AG08396 (cell line): ENCODE measurements around the gene TANGO2.

ENCODE experiments used
- DNase-seq: peaks from one replicate; pipeline ENCODE4 v3.0.0; 2012; ENCODE audit warnings: low spot score, mixed read lengths

TANGO2 gene

DNA sequence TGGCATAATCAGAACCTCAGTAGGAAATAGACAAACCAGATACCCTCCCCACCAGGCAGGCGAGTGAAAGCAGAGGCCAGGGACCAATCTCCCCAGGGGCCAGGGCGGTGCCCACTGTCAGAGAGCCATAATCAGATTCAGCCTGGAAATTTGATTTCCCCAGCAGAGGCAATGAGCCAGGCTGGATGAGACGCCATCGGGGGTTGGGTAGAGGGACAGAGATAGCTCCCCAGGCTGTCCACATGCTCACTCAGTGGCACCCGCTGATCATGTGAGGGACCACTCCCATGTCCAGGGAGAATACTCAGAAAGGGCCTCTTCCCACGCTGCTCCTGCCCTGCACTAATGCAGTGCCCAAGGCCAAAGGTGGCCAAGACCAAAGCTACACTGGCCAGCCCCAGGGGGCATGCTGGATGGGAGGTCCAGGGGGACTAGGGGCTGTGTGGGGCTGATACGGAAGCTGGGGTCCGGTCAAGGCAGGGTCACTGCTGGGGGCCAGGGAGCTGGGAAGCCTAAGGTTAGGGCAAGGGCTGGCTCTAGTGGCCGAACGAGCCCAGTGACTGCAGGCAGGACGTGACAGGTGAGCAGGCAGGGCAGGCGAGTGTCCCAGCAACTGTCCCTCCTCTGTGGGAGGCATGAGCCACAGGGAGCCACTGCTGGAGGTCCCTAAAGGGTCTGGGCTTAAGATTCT, 24.1 kb upstream of the TANGO2 start:
- no peak for DNase-seq

DNA sequence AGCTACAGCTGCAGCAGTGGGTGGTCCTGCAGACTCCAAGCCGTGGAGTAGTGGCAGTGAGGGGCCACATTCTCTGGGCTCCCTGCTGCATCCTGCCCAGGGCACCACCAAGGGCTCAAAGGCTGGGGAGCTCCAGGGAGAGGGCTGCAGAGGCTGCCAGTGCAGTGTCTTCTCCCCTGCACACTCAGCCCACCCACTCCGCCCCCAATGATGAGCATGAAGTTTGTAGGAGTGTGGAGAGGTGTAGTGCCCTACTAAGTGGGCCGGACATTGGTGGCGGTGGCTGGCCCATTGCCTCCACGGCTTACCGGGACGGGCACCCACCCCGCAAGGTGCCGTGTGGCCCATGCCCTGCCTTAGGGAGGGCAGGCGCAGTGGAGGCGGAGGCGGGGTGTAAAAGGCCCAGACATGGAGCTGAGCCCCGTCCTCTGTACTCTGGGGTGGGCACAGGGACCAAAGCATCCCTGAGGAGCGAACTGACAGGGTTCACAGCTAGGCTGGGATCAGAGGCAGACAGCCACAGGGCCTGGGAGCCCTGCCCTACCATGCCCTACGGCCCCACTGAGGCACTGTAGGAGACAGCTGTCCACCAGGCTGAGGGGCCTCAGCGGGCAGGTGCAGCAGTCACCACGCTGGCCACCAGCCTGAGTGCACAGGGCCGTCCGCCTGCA, 23.2 kb upstream of the TANGO2 start:
- no peak for DNase-seq

DNA sequence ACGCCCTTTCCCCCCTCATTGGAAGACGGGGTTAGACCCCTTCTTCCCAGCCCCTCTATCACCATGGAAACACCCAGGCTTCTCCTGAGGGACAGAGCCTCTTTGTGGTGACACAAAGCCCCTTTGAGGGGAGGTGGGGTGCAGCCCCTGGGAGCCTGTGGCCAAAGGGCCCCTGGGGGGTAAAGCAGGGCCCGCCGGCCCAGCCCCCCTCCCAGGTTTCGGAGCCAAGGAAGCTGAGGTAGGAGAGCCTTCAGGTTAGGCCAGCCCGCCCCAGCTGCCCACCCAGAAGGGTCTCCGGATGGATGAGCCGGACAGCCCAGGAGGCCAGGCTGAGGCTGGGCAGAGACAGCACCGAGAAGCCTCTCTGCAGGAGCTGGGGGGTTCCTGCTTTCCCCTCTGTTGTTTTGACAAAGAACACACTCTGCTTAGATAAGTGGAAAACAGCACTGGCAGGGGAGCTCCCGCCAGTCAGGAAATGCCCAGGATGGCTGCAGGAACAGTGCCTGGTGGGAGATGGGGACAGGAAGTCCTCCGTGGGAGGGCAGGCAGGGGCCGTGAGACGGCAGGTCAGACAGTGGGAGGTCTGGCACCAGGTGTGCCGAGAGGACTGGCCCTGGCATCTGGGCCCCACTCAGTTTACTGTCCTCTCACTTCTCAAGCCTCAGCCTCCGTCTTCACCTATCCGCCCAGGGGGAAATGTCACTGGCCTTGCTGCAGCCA, 22.5 kb upstream of the TANGO2 start:
- DNase-seq: no peak

- no peak for DNase-seq
These were observed 21.7 kb upstream of the TANGO2 start for GRCh38 chr22:19998991-19999820.

- no peak for DNase-seq
These were observed 20.4 kb upstream of the TANGO2 start for GRCh38 chr22:20000246-20001081.

GRCh38 chr22:20001082-20001638, 19.8 kb upstream of the TANGO2 start:
- DNase-seq: no peak

DNA sequence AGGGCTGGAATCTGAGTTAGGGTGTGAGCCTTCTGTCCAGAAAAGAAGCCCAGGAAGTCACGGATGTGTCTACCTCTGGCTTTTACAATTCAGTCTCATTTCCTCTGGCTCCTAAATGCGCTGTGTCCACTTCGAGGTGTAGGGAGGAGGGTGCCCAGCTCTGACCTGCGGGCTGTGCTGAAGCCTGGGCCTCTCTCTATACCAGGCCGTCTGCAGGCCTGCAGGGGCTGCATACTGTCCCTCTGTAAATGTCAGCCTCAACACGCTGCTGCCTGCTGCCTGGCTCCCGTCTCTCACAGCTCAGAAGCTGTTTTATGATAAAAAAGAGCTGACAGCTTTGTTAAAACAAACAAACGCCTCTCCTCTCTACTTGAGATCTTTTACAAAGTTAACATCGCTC, 18.8 kb upstream of the TANGO2 start:
- no peak for DNase-seq

DNA sequence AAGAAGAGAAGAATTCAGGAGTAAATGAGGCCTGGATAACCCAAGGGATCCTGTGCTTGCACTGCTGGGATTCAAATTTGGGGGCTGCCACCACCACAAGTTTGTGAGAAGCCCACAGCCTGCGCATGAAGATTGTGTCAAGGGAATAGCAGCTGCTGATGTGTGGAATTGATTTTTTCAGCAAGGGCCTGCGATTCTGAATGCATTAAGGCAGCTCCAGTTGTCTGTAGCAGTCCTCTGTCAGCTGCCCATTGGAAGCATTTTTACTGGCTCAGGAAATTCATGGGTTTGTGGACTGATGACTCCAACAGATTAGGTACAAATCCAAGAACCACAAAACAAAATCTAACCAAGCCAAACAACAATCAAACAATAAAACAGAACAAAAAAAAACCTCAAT, 18.3 kb upstream of the TANGO2 start:
- DNase-seq: no peak

DNA sequence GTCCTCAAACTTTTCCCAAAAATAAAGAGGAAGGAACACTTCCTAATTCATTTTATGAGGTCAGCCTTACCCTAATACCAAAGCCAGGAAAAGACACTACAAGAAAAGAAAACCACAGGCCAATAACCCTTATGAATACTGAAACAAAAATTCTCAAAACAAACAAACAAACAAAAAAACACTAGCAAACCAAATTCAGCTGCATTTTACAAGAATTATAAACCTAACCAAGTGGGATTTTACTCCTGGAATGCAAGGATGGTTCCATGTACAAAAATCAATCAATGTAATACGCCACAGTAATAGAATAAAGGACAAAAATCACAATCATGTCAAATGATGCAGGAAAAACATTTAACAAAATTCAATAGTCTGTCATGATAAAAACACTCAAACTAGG, 17.6 kb upstream of the TANGO2 start:
- DNase-seq: no peak

GRCh38 chr22:20004464-20004863, 16.4 kb upstream of the TANGO2 start:
- DNase-seq: no peak

GRCh38 chr22:20008221-20008995, 12.5 kb upstream of the TANGO2 start:
- no peak for DNase-seq

GRCh38 chr22:20009018-20009491, 11.9 kb upstream of the TANGO2 start:
- DNase-seq: no peak

GRCh38 chr22:20009582-20010306, 11.2 kb upstream of the TANGO2 start:
- DNase-seq: no peak

- DNase-seq: no peak
These were observed 10.4 kb upstream of the TANGO2 start for GRCh38 chr22:20010307-20011122.

DNA sequence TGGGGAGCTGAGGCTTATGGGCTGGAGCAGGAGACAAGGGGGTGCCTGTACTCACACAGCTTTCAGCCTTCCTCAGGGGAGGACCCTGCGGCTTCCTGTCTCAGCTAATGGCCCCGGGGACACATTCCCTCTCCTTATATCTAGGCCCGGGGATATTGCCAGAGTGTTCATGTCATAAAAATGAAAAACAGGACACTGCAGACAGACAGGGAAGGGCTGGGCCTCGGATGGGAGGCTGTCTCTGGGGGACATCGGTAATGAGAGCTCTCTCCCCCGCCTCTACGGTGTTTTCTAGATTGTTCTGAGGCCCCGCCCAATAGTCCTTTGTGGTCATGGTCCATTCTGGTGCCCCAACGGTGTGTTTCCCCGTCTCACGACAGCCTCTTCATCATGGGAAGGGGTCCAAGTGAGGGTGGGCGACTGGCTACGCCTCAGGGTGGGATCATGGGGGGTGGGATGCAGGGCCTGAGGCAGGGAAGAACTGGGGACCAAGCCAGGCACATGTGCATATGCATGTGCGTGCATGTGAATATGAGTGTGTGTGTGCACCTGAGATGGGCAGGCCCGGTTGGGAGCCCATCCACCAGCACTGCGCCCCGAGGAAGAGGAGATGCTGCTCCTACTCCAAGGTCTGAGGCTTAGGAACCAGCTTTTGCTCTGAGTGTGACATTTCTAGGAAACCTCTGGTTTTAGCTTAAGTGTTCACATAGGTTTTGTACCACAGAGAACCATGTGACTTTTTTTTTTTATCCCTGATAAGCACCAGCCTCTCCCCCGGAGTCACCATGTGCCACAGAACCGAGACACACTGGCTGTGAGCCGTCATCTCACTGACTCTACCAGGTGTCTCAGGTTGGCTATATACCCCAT, 9.6 kb upstream of the TANGO2 start:
- DNase-seq: no peak

DNA sequence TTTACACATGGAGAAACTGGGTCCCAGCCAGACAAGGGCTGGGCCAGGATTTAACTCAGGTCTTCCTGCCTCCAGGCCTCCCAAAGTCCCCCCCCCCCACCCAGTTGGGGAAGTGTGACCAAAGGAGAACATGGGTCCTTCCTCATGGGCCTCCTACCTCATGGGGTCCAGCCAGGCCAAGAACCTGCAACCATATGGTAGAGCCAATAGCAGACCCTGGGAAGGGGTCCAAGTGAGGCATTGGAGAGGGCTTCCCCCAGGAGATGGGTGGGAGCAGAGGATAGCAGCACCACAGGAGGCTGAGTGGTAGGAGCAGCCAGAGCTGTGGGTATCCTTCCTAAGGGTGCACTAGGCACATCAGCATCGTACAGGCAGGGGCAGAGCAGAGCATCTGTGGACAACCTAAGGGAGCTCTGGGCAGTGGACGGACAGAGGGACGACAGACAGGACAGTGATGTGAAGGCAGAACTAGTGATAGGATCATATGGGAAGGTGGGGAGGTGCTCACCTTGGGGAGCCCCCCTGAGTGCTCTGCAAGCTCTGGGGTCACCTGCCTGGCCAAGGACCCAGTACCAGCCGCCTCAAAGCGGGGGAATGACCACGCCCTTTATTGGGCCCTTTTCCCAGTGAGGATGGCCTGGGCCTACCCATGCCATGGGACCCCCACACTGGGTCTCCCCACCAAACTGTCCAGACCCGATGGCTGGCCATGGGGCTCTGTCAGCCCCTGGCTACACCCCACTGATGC, 8.7 kb upstream of the TANGO2 start:
- DNase-seq: no peak
